Measurements from ENCODE around the gene SYNDIG1.

The SYNDIG1 gene

DNA sequence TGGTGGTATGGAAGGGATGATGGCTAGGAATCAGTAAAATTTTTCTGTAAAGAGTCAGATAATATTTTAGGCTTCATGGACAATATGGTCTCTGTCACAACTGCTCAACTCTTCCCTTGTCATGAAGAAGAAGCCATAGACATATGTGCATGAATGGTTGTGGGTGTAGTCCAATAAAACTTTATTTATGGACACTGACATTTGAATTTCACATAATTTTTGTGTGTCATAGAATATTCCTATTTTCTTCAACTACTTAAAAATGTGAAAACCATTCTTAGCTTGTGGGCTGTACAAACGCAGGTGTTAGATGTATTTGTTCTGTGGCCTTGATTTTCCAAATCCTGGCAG is 59.9 kb downstream of the SYNDIG1 start:
- DNase-seq = no peak

DNA sequence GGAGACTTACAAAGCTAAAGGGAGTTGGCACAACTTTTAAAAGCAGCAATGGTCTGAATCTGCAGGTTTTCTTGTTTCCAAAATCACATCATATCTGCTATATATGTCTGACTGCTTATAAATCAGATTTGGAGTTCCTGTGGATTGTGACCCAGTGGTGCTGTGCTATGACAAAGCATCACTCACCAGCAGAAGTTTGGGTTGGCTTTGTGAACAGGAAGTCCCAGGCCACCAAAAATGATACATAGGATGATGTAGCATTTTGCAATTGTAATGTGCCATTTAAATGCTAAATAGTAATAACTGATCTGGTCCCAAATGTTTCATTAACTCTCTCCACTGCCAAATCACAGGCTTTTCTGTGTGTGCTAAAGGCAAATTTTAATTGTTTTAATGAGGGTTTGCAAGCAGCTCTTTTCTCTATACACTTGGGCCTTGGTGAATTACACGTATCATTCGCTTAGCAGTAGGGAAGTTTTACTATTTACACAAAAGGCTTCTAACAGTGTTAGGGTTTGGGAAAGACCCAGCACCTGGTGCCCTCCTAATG is 60.8 kb downstream of the SYNDIG1 start:
- no peak for DNase-seq

DNA sequence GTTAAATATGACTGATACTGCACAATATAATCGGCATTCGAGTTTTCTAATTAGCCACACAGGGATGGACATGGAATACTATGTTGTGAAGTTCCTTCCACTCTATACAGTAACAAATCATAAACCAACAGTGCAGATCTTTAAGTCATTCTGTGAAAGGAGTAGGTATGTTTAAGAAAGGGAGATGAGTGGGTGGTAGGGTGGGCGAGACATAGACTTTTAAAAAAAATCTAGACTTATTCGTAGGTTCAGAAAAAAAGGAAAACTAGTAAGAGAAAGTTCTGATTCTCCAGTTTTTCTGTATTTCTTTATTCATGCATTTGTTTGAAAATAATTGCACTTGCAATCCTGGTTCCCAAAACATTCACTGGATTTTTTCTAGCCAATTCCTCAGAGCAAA is 61.8 kb downstream of the SYNDIG1 start:
- DNase-seq = no peak

DNA sequence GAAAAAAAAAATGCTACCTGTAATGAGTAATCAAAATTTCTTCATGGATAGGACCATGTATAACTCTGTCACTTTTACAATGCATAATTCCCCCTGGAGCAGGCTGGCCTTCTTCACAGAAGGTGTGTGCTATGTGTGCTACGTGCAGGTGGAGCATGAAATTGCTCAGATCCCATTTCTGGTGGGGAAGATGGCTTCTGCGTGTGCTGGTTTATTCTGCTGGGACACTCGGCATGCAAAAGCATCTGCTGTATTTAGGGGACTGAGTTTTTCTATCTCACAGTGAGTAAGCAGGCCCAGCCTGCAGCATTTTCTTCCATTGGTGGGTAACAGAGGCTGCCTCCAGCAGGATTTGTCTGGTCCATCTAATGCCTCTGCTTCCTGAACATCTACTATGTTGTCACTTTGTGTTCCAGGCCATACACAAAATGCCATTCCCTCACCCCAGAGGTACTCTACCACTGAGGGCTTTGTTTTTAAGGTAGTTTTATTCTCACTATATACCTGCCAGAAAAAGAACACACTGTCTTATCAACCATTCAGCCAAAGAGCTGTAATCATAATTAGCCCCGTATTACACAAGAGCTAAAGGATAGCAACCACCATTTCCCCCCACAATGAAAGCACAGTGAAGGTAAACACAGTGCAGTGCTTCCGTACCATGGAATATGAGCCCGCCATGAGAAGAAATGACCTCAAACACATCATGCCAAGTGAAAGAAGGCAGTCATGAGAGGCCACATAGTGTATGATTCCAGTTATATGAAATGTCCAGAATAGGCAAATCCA is 62.4 kb downstream of the SYNDIG1 start:
- no peak for DNase-seq

DNA sequence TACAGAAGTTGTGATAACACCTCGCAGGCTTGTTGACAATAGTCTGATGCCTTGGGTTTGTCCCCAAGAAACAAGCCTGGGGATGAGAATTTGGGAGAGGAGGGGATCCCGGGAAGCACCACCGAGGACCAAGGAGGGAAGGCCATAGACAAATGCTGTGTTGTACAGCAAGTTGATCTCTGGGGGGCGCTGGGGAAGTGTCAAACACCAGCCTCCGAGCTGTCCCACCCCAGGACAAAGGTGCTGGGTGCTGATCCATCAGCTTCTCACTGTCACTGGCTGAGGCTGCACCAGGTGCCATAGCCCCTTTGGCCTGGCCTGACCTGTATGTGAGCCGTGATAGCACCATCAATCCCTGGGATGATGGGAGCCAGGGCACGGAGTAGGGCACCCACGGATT is 64.0 kb downstream of the SYNDIG1 start:
- DNase-seq = no peak

DNA sequence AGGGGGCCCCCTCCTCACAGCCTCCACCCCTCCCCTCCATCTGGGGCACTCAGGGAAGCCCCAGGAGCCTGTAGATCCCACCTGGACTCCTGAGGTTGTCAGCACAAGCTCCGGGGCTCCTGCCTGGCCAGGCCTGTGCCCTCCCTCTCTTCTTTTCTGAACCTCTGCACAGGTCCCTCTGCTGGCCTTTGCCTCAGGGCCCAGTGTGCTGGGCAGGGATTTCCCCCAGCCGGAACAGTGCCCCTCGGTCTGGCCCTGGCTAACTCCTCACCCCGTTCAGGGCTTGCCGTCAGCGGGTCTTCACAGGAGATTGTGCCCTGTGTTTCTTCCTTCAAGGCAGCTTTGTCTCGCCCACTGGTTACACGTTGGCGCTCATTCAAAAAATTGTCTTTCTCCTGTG is 64.9 kb downstream of the SYNDIG1 start:
- DNase-seq = no peak

DNA sequence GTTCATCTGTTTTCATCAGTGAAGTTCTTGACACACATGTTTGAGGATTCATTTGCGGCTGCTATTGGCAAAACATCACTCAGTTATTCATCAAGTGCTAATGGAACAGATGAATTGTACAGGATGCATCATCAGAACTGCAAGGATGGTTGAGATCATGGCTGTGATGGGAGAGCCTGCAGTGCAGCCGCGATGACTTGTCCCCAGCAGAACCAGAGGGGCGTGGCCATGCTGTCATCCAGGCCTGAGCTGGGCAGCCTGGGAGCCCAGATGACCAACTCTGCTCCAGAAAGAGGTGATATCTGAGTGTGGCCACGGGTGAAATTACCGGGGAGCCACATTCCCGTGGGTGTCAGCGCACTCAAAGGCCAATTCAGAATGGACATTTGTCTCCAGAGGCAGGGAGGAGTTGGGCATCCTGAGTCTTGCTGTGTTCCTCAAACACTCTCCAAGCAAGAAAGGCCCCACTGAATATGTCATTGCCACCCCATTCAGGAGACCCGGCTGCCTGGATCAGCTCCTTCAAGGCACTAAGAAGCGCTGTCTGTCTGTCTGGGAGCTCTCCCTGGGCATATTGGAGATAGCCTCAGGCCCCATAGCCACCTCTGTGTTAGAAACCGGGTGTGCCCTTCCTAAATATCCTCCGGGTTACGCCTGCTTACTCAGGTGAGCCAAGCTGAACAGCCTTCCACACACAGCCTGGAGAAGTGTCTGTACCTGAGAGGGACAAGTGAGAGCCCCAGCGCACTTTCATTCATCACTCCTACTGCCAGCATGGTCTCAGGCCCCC is 66.7 kb downstream of the SYNDIG1 start:
- no peak for DNase-seq

DNA sequence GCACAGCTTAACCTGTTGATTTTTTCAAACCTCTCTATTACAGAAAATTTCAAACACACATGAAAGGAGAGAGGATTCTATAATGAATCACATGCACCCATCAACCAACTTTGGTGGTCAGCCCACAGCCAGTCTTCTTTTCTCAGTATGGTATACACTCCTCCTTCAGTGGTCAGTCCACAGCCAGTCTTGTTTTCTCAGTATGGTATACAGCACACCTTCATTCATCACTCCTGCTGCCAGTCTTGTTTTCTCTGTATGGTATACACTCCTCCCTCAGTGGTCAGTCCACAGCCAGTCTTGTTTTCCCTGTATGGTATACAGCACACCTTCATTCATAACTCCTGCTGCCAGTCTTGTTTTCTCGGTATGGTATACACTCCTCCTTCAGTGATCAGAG is 67.8 kb downstream of the SYNDIG1 start:
- DNase-seq = no peak

DNA sequence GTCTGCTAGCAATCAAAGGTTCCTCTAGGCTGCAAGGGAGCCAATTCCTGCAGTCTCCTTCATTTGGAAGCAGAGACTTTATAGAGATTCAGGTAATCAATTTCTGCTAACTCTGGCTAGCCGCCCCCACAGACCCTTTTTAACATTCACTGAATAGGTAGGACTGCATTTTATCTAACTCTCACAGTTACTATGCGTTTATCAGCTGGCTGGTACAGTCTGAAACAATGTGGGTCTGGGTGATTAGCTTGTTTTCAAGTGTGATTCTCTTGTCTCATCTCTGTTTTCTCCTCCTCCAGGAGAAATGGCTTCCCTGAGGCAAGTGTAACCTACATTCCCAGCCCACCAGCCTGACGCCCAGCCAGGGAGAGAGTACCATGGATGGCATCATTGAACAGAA is 73.3 kb downstream of the SYNDIG1 start:
- no peak for DNase-seq

DNA sequence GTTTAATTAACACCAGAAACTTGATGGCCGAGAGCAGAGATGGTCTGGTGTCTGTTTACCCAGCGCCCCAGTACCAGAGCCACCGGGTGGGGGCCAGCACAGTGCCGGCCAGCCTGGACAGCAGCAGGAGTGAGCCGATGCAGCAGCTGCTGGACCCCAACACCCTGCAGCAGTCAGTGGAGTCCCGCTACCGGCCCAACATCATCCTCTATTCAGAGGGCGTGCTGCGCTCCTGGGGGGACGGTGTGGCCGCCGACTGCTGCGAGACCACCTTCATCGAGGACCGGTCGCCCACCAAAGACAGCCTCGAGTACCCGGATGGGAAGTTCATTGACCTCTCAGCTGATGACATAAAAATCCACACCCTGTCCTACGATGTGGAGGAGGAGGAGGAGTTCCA is 73.7 kb downstream of the SYNDIG1 start:
- no peak for DNase-seq

DNA sequence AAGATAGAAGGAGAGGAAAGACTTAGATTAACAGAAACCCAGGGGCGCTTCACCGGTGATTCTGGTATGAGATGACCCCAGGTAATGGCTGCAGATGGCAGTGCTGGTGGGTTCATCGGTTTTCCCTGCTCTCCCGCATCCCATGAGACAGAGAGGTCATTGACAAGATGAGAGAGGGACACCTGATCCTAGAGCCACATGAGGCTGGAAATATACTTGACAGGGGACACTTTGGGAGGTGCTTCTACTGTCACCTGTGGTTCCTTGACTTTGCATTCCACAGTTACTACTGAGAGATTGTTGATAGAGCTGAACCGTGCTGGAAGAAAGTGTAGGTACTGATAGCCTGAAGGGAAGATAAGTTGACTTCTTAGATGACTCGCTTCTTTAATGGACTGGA is 74.3 kb downstream of the SYNDIG1 start:
- no peak for DNase-seq

DNA sequence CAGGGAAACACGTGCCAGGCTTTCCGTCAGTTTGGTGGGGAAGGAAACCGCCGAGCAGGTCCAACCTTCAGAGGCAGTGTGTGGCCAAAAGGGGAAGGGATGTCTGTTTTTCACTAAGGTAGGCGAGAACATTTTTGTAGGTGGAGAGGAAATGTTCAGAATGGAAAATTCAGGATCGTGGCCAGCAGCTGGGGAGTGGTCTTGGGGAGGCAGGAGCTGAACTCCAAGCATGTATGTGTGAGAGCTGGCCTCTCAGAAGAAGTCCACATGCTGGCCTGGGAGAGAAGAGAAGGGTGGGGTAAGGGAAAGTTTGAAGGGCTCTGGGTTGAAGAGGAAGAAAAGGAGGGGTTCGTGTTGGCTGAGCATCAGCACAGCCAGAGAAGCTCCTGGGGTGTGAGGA is 74.9 kb downstream of the SYNDIG1 start:
- DNase-seq = no peak

DNA sequence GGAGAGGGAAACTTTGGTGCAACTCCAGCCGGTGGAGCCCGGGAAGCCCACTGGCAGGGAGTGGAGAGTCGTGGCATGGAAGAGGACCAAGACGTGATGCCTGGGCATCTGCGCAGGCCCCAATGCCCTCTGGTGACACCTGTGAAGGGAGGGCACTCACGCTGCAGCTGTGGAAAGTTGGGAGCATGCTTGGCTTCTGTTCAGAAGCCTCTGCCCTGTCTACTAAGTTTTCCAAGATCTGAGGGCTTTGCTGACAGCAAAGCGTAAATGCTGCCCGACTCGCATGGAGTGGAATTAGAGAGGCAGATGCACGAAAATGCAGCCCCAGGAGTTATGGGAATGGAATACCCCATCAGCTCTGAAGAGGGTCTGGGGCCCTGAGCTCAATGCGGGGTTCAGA is 75.7 kb downstream of the SYNDIG1 start:
- no peak for DNase-seq

DNA sequence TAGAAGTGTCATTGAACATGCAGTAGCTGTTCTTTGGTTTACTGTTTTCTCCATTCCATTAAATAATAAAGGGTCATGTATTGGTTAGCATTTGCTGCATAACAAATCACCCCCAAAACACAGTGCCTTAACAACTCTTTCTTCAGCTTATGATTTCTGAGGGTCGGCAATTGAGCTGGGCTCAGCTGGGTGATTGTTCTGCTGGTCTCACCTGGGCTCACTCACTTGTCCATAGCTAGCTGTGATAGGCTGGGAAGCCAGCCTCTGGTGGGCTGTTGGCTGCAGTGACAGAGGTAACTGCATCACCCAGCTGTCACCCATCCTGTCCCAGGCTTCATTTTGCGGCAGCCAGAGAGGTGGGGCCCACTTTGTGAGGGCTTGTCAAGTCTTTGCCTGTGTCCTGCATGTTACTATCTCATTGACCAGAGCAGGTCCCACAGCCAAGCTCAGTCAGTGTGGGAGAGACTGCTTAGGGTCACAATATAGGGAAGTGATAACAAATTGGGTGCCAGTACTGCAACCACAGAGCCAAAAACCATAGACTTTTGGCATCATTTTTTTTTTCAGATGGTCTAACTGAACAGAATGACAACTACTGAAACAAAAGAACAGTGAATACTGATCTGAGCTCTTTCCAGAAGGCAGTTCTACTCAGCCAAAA is 76.9 kb downstream of the SYNDIG1 start:
- DNase-seq = no peak

DNA sequence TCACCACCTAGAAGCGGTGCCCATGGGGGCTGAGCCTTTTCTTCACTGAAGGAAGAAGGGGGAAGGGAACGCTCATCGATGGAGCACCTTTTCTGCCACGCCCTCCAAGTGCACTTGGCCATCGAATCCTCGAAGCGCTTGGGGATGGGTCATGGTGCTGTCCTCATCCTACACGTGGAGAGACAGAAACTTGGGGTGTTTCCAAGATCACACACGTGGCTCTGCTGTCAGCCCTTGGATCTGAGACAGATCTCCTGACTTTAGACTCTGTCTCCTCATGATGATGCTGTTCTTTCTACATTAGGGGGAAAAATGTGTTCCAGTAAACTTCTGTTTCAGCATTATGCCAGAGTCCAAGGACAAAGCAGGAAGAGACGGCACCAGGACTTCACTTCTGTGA is 78.5 kb downstream of the SYNDIG1 start:
- DNase-seq = no peak

DNA sequence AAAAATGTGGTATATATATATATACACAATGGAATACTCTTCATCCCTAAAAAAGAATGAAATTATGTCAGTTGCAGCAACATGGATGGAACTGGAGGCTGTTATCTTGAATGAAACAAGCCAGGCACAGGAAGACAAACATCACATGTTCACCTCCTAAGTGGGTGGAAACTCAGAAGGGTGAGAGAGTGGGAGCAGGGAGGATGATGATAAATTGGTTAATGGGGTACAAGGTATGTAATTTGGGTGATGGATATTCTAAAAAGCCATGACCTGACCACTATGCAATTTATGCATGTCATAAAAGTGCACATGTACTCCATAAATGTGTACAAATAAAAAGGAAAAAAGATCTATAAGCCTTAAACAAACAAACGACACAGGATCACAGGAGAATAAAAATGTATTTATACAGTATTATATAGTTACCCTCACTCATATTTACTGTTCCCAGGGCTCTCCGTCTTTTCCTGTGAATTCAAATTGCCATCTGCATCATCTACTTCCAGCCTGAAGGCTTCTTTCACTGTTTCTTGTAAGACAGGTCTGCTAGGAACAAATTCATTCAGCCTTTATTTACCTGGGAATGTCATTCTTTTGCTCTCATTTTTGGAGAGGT is 89.8 kb downstream of the SYNDIG1 start:
- no peak for DNase-seq

DNA sequence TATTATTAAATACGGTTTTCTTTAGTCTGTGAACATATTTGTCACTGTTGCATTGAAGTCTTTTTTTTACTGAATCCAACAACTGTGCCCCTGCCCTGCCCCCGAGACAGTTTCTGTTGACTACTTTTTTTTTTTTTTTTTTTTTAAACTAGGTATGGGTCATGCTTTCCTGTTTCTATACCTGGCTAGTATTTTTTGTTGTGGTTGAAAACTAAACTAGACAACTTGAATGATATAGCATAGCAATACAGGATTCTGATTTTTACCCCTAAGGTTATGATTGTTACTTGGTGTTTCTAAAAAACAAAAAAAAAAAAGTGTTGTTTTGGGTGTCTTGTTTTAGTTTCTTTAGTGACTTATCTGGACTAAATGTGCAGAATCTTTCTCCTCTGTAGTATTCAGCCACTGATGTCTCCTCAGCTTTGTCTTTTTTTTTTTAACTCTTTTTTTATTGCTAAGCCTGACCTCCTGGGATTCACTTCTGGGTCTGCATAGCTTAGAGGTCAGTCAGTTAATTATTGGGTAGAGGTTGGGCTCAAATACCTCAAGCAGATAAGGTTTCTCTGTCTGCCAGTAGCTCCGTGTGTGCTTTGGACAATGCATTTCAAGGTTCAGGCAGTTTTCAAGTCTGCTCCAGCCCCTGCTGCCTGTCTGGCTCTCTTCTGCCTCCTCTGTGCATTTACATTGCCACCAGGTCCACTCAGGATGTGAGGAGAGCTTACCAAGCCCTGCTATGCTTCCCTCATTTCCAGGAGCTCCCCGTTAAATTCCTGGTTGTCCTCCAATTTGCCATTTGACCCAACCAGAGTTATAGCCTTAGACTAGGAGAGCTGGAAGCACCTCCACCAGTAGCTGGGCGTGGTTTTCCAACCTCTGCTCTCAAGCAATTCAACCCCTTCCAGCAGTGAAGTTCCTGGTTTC is 91.4 kb downstream of the SYNDIG1 start:
- DNase-seq = no peak

DNA sequence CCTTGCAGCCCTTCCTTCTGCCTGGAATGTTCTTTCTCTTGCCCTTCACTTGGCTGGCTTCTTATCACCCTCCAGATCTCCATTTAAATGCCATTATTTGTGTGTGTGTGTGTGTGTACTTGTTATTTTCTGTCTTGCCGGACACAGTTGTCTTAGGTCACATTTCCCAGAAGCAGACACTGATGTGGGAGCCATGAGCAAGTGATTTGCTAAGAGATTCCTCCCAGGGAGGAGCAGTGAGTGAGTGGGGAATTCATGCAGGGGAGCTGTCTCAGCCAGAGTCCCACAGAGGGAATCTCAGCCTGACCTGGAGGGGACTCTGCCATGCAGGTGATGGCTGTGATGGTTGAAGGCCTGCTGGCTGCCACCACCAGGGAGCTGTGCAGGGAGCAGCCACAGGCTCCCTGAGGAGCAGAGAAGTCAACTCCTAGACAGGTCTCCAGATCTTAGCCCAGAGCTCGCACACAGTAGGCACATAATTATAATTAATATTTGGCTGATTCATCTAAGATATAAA is 96.5 kb downstream of the SYNDIG1 start:
- no peak for DNase-seq

DNA sequence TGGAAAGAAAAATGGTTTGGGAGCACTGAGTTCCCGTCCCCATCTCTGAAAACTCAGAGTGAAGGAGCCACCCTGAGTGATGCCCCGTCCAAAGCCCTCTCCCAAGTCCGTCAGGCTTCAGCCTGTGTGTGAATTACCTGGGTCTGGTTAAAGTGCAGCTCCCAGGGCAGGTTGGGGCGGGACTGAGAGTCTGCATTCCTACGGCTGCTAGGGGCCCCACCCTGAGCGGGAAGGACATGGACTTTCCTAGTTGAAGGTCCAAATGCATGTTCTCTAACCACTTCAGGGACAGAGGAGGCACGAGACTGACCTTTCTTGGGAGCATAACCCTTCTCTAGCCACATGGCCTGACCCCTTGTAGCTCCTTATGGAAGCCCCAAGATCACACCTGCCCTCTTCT is 97.2 kb downstream of the SYNDIG1 start:
- no peak for DNase-seq

DNA sequence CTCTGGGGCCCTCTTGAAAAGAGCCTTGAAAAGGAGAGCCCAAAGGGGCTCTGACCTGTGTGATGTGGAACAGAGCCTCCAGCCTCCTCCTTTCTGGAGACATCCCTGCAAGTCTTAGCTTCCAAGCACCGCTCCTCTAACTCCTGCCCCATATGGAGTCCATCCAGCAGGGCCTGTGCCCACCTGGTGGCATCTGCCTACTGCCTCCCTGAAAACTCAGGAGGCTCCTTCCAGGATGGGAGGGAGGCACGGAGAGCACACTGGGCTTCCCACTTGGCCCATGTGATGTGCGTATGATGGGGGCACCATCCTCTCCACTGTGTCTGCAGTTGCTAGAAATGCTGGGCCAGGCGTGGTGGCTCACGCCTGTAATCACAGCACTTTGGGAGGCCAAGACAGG is 98.1 kb downstream of the SYNDIG1 start:
- DNase-seq = no peak

DNA sequence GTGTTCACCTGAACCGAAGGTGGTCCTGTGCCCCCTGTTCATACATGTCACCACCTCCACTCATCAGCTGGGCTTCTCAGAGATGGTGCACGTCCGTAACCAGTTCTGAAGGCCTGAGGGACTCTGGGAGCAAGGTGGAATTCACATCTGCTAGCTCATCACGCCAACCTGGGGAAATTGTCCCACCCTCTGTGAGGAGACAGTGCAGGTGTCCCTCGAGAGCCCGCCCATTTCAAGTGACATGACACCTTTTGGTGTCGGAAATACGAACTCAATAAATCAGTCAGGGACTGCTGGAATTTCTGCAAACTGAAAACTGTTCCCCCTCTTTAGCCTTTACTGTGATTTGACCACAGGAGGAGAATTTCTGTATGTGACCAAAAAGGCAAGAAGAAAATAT is 99.4 kb downstream of the SYNDIG1 start:
- no peak for DNase-seq

DNA sequence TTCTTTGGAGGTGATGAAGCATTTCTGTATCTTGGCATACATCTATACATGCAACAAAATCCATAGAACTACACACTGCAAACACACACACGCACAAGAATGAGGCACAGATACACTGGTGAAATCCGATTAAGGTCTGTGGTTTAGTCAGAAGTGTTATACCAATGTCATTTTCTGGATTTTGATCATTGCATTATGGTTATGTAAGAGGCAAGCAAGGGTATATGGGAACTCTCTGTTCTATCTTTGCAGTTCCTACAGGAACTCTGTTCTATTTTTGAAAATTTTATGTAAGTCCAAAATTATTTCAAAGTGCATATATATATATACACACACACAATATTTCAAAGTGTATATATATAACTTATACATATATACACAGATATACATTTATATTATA is 101.7 kb downstream of the SYNDIG1 start:
- DNase-seq = no peak

Data from CD4-positive, alpha-beta T cell treated with Interleukin-21 for 1 hour (primary cell).